Uterus (tissue), 4 donors: ENCODE results near the gene SPOCK1. TPM values are rescaled to one million over a fixed set of nuclear protein-coding genes. Genes with fewer than 3 reads are reported as not detected.

ENCODE experiments used
- DNase-seq, 2 donors: peaks; one replicate each; pipeline ENCODE4 v3.0.0-alpha.2; 2019 to 2020
- H3K27ac ChIP-seq, 2 donors: fragments of 200-600 bp; sonication (generic); 1 replicate in 1 of 2; 2 replicates in 1 of 2; pipeline ENCODE4 v1.5.1; 2016 to 2018
- H3K27me3 ChIP-seq, 2 donors: fragments of 200-600 bp; sonication (generic); one replicate each; pipeline ENCODE4 v1.5.1; 2018 to 2019; ENCODE audit warnings: control low read depth in 1 of 2
- H3K36me3 ChIP-seq, 2 donors: fragments of 200-600 bp; sonication (generic); one replicate each; pipeline ENCODE4 v1.5.1; 2019; ENCODE audit warnings: control low read depth in 1 of 2
- H3K4me1 ChIP-seq, 2 donors: fragments of 200-600 bp; sonication (generic); one replicate each; pipeline ENCODE4 v1.5.1; 2018 to 2019; ENCODE audit warnings: control low read depth in 1 of 2
- H3K4me3 ChIP-seq, 2 donors: fragments of 200-600 bp; sonication (generic); 1 replicate in 1 of 2; 2 replicates in 1 of 2; pipeline ENCODE4 v1.5.1; 2018 to 2019; ENCODE audit warnings: mild to moderate bottlenecking in 1 of 2
- H3K9me3 ChIP-seq, 2 donors: fragments of 200-600 bp; sonication (generic); one replicate each; pipeline ENCODE4 v1.5.1; 2019; ENCODE audit warnings: control low read depth in 1 of 2
- CTCF ChIP-seq, 4 experiments: fragments of 200-600 bp in 2 of 4; fragments of 450-650 bp in 2 of 4; sonication (generic) in 2 of 4; IDR thresholded peaks; one replicate each; pipeline ENCODE4 v1.5.1; 2016 to 2019; ENCODE audit warnings: antibody characterized with exemption in 4 of 4, mild to moderate bottlenecking in 2 of 4, moderate library complexity in 1 of 4
- POLR2A ChIP-seq, 2 donors: fragments of 450-650 bp; IDR thresholded peaks; one replicate each; pipeline ENCODE4 v1.6.1; 2016; ENCODE audit warnings: antibody characterized with exemption in 2 of 2, mild to moderate bottlenecking in 1 of 2, moderate library complexity in 1 of 2
- intact Hi-C: fragments of 100-400 bp; cut with DNase I; formaldehyde crosslinking; loops from one replicate; pipeline ENCODE4 v1.15.1; 2023; ENCODE audit warnings: low total_unique reads
- total RNA-seq, 4 donors: library from RNA; depleted of rRNA in 3 of 4; stranded (reverse); fragments of >200 nt in 3 of 4; gene quantifications; one replicate each; pipeline versions ENCODE4 v1.1.0 to v1.2.4, GENCODE V29; 2014 to 2023
- donor health status: DM: yes; HTN: yes; CAD: no.

SPOCK1 gene
- total RNA-seq, 4 donors from 2014 or later = 31.8 to 131 (median 45.1) TPM

- TF ChIP-seq CTCF (IDR thresholded peaks at IDR 0.05) (no peak), POLR2A (IDR thresholded peaks at IDR 0.05) (no peak)
- Histone ChIP-seq H3K36me3 (no peaks in the 10 kb centered on the region), H3K4me3 (no peak overlapping the region), H3K27ac (no peak overlapping the region), H3K9me3 (no peaks in the 10 kb centered on the region), H3K4me1 (no peaks in the 10 kb centered on the region), H3K27me3 (no peaks in the 10 kb centered on the region)
- intact Hi-C loops = no loop called here
- DNase-seq = no peak
Observed at GRCh38 chr5:137051161-137051560, 448.0 kb downstream of the SPOCK1 start.

DNA sequence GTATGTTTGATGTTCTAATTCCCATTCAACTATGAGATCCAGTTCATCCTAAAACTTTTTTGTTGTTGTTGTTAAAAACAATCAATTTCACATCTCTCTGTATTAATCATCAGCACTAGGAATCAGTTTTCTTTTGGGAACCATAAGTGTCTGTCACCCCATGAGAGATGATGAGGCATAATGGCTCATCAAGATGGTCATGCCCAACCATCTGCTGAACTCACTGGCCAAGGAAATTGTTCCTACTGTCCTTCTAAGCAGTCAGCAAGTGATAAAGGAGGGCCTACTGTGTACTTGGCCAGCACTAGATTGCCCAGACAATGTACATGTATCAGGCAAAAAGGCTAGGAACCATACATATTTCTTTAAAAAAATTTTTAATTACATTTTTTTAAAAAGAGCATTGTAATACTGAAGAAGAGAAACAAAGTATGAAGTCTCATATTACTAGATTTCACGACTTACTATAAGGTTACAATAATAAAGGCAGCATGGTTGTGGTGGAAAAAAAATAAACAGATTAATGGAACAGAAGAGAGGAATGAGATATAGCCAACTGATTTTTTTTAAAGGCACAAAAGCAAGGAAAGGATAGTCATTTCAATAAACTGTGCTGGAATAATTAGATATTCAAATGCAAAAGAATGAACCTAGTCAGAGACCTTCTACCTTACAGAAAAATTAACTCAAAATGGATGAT, 458.3 kb downstream of the SPOCK1 start:
- Histone ChIP-seq H3K36me3 (no peaks in the 10 kb centered on the region), H3K9me3 (peaks cover 0 to 8% of the 10 kb centered on the region in 2 donors), H3K27ac (no peak overlapping the region), H3K27me3 (no peaks in the 10 kb centered on the region), H3K4me3 (no peak overlapping the region), H3K4me1 (no peaks in the 10 kb centered on the region)
- no peak for DNase-seq
- no peak for TF ChIP-seq POLR2A (IDR thresholded peaks at IDR 0.05)
- TF ChIP-seq CTCF (IDR thresholded peaks at IDR 0.05) = no peak
- intact Hi-C loops = no loop called here

- H3K27me3 ChIP-seq = no peaks in the 10 kb centered on the region
- no peaks in the 10 kb centered on the region for H3K4me1 ChIP-seq
- no peak overlapping the region for H3K27ac ChIP-seq
- no peak for TF ChIP-seq CTCF (IDR thresholded peaks at IDR 0.05)
- TF ChIP-seq POLR2A (IDR thresholded peaks at IDR 0.05) = no peak
- intact Hi-C loops = no loop called here
- H3K36me3 ChIP-seq = no peaks in the 10 kb centered on the region
- H3K9me3 ChIP-seq = peaks cover 0 to 8% of the 10 kb centered on the region in 2 donors
- H3K4me3 ChIP-seq = no peak overlapping the region
- DNase-seq = no peak
Observed at GRCh38 chr5:137040024-137040423, 459.1 kb downstream of the SPOCK1 start.

DNA sequence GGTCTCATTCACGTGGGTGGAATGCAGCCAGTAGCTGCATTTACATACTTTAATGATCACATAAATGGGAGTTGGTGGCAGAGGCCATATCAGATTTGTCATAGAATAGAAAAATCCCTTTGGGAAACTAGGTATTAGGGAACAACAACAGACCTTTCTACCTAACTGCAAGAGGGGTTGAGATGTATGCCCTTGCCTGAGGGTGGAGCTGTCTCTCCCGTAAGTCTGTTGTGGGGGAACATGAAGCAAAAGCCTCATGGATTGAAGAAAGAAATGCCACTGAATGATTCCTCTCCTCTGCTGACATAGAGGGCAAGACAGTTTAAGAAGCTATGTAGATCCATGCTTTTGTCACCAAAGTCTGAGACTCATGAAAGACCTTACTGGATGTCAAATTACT, 461.3 kb downstream of the SPOCK1 start:
- Histone ChIP-seq H3K9me3 (peaks cover 0 to 8% of the 10 kb centered on the region in 2 donors), H3K4me3 (no peak overlapping the region), H3K36me3 (no peaks in the 10 kb centered on the region), H3K4me1 (no peaks in the 10 kb centered on the region), H3K27me3 (no peaks in the 10 kb centered on the region), H3K27ac (no peak overlapping the region)
- no peak for TF ChIP-seq POLR2A (IDR thresholded peaks at IDR 0.05)
- no peak for TF ChIP-seq CTCF (IDR thresholded peaks at IDR 0.05)
- no peak for DNase-seq
- intact Hi-C loops = no loop called here

DNA sequence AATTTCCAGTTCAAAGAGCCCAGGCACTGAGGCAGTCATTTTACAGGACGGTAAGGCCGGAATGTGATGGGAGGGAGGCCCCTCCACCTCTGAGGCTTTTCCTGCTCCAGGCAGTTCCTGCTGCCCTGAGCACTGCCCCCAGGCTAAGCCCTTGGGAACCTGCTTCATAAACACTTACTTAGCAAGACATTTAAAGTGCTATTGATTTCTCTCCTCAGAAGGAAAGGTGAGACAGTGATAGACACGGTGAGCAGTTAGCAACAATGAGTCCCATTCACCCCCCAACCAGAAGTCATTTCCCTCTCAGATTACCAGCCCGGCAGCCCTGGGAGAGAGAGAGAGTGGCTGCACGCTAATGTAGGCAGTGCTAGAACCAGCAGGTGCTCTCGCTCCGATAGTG, 462.5 kb downstream of the SPOCK1 start:
- peaks cover 0 to 3% of the 10 kb centered on the region in 2 donors for H3K9me3 ChIP-seq

More for the DNA sequence above, 462.5 kb downstream of the SPOCK1 start:
- no peak for TF ChIP-seq POLR2A (IDR thresholded peaks at IDR 0.05)
- TF ChIP-seq CTCF (IDR thresholded peaks at IDR 0.05) = no peak
- Histone ChIP-seq H3K4me1 (no peaks in the 10 kb centered on the region), H3K4me3 (no peak overlapping the region), H3K27me3 (no peaks in the 10 kb centered on the region), H3K27ac (no peak overlapping the region), H3K36me3 (no peaks in the 10 kb centered on the region)
- intact Hi-C loops = no loop called here
- no peak for DNase-seq
